Stomach (tissue), 9 donors: ENCODE data around the gene CHKB. TPM values are rescaled to one million over a fixed set of nuclear protein-coding genes. Genes with fewer than 3 reads are reported as not detected.

Experiments
- DNase-seq, 2 donors: peaks; one replicate each; pipeline versions ENCODE4 v3.0.0 to v3.0.0-alpha.2; 2013 to 2019
- H3K27ac ChIP-seq, 5 donors: fragments of 200-600 bp in 4 of 5; sonication (generic) in 4 of 5; one replicate each; pipeline ENCODE4 v1.5.1; 2013 to 2019; ENCODE audit warnings: mild to moderate bottlenecking in 1 of 5, moderate library complexity in 1 of 5
- H3K27me3 ChIP-seq, 3 donors: fragments of 200-600 bp; sonication (generic); one replicate each; pipeline ENCODE4 v1.5.1; 2017 to 2019; ENCODE audit warnings: mixed run types in 1 of 3
- H3K36me3 ChIP-seq, 4 donors: fragments of 200-600 bp; sonication (generic); 1 replicate in 3 of 4; 2 replicates in 1 of 4; pipeline ENCODE4 v1.5.1; 2016 to 2019
- H3K4me1 ChIP-seq, 4 donors: fragments of 200-600 bp; sonication (generic); one replicate each; pipeline ENCODE4 v1.5.1; 2016 to 2019
- H3K4me3 ChIP-seq, 4 donors: fragments of 200-600 bp; sonication (generic) in 3 of 4; one replicate each; pipeline ENCODE4 v1.5.1; 2016 to 2019; ENCODE audit warnings: mild to moderate bottlenecking in 1 of 4
- H3K9me3 ChIP-seq, 4 donors: fragments of 200-600 bp; sonication (generic); one replicate each; pipeline ENCODE4 v1.5.1; 2016 to 2019
- EP300 ChIP-seq: sonication (generic); formaldehyde crosslinking; IDR thresholded peaks from one replicate; pipeline ENCODE4 v1.6.1; 2017; ENCODE audit warnings: antibody characterized with exemption
- POLR2A ChIP-seq, 4 donors: fragments of 450-650 bp; IDR thresholded peaks; one replicate each; pipeline ENCODE4 v1.6.1; 2016; ENCODE audit warnings: antibody characterized with exemption in 4 of 4, control low read depth in 2 of 4, mild to moderate bottlenecking in 1 of 4, moderate library complexity in 1 of 4
- POLR2AphosphoS5 ChIP-seq, 3 donors: sonication (generic); formaldehyde crosslinking; IDR thresholded peaks; one replicate each; pipeline ENCODE4 v1.6.1; 2016; ENCODE audit warnings: antibody characterized with exemption in 3 of 3
- WGBS, 5 donors: extraction: QIAGEN DNeasy Blood & Tissue Kit in 3 of 5; methylation state at CpG; one replicate each; pipeline versions ENCODE4 v1.1.5 to v1.1.7; 2013 to 2018; 5-methylcytosine and 5-hydroxymethylcytosine counted together
- intact Hi-C: fragments of 100-400 bp; cut with DNase I; formaldehyde crosslinking; loops from one replicate; pipeline ENCODE4 v1.15.1; 2023; ENCODE audit warnings: low total_unique reads
- polyA plus RNA-seq, 3 donors: library from polyadenylated mRNA; stranded (reverse); fragments of 200-250 nt; gene quantifications; one replicate each; pipeline ENCODE4 v1.2.3, GENCODE V29; 2013
- total RNA-seq, 5 donors: library from RNA; depleted of rRNA; stranded (reverse); fragments of >200 nt; gene quantifications; one replicate each; pipeline versions ENCODE4 v1.1.0 to v1.2.3, GENCODE V29; 2014 to 2016
- TF ChIP-seq, protein P1 (sequence below), 7 experiments: fragments of 450-650 bp in 4 of 7; fragments of 200-600 bp in 3 of 7; sonication (generic) in 3 of 7; IDR thresholded peaks; one replicate each; pipeline ENCODE4 v1.5.1; 2016 to 2019; ENCODE audit warnings: antibody characterized with exemption in 7 of 7, control low read depth in 2 of 7, mild to moderate bottlenecking in 1 of 7
- donor health status: healthy with polysubstance abuse.
- donor health status: Bipolar disorder and iron deficiency.
- donor health status: healthy.

Gene CHKB
- total and polyA plus RNA-seq, 8 donors, result 31.9 to 283 (median 118) TPM

GRCh38 chr22:50612528-50613221 is 30.0 kb upstream of the CHKB start:
- TF ChIP-seq EP300 (no peak), POLR2A (IDR thresholded peaks at IDR 0.05) (no peak), POLR2AphosphoS5 (IDR thresholded peaks at IDR 0.05) (no peak)
- TF ChIP-seq, protein P1, sequence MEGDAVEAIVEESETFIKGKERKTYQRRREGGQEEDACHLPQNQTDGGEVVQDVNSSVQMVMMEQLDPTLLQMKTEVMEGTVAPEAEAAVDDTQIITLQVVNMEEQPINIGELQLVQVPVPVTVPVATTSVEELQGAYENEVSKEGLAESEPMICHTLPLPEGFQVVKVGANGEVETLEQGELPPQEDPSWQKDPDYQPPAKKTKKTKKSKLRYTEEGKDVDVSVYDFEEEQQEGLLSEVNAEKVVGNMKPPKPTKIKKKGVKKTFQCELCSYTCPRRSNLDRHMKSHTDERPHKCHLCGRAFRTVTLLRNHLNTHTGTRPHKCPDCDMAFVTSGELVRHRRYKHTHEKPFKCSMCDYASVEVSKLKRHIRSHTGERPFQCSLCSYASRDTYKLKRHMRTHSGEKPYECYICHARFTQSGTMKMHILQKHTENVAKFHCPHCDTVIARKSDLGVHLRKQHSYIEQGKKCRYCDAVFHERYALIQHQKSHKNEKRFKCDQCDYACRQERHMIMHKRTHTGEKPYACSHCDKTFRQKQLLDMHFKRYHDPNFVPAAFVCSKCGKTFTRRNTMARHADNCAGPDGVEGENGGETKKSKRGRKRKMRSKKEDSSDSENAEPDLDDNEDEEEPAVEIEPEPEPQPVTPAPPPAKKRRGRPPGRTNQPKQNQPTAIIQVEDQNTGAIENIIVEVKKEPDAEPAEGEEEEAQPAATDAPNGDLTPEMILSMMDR (IDR thresholded peaks at IDR 0.05), result no peak
- H3K9me3 ChIP-seq, result no peaks in the 10 kb centered on the region
- H3K27me3 ChIP-seq, result peaks cover 0 to 65% (median 0%) of the 10 kb centered on the region in 3 donors
- no peaks in the 10 kb centered on the region for H3K36me3 ChIP-seq
- DNase-seq, result peak in 1 of 2 donors; percentile 62
- intact Hi-C loops, result loop anchor here (10.0 kb wide), 1 partner anchor 58 kb away; no protein-coding TSS in a partner anchor
- H3K27ac ChIP-seq, result peak overlapping the region; percentile 74 to 85 (median 81)
- peaks cover 6 to 15% (median 11%) of the 10 kb centered on the region in 4 donors for H3K4me1 ChIP-seq
- 26 to 46% (median 34%) methylated on average over 21 to 31 of the region's 31 CpGs for WGBS, 5 donors
- no peak overlapping the region for H3K4me3 ChIP-seq

- intact Hi-C loops, result loop anchor here (10.0 kb wide), 1 partner anchor 57 kb away; no protein-coding TSS in a partner anchor
- peak overlapping the region in 2 of 5 donors; percentile 81 to 84 for H3K27ac ChIP-seq
- no peak for TF ChIP-seq POLR2AphosphoS5 (IDR thresholded peaks at IDR 0.05)
- no peak for TF ChIP-seq POLR2A (IDR thresholded peaks at IDR 0.05)
- TF ChIP-seq, protein P1 (IDR thresholded peaks at IDR 0.05), result no peak
- TF ChIP-seq EP300, result no peak
Observed at GRCh38 chr22:50612168-50612527, 29.5 kb upstream of the CHKB start.

GRCh38 chr22:50611341-50612060 is 28.9 kb upstream of the CHKB start:
- TF ChIP-seq, protein P1 (IDR thresholded peaks at IDR 0.05), result no peak
- TF ChIP-seq EP300 (no peak), POLR2A (IDR thresholded peaks at IDR 0.05) (no peak), POLR2AphosphoS5 (IDR thresholded peaks at IDR 0.05) (no peak)
- intact Hi-C loops, result loop anchor here (10.0 kb wide), 1 partner anchor 57 kb away; no protein-coding TSS in a partner anchor
- 92 to 96% (median 94%) methylated on average over 18 to 26 of the region's 26 CpGs for WGBS, 5 donors
- DNase-seq, result no peak
- Histone ChIP-seq H3K27ac (no peak overlapping the region), H3K4me3 (no peak overlapping the region), H3K4me1 (peaks cover 6 to 15% (median 11%) of the 10 kb centered on the region in 4 donors), H3K9me3 (no peaks in the 10 kb centered on the region), H3K27me3 (peaks cover 0 to 76% (median 5%) of the 10 kb centered on the region in 3 donors), H3K36me3 (no peaks in the 10 kb centered on the region)

More at GRCh38 chr22:50612168-50612527, 29.5 kb upstream of the CHKB start:
- Histone ChIP-seq H3K9me3 (no peaks in the 10 kb centered on the region), H3K27me3 (peaks cover 0 to 70% (median 0%) of the 10 kb centered on the region in 3 donors), H3K4me1 (peaks cover 6 to 15% (median 11%) of the 10 kb centered on the region in 4 donors), H3K4me3 (no peak overlapping the region), H3K36me3 (no peaks in the 10 kb centered on the region)
- 30 to 43% (median 39%) methylated on average over 6 of the region's 6 CpGs for WGBS, 5 donors
- DNase-seq, result no peak

DNA sequence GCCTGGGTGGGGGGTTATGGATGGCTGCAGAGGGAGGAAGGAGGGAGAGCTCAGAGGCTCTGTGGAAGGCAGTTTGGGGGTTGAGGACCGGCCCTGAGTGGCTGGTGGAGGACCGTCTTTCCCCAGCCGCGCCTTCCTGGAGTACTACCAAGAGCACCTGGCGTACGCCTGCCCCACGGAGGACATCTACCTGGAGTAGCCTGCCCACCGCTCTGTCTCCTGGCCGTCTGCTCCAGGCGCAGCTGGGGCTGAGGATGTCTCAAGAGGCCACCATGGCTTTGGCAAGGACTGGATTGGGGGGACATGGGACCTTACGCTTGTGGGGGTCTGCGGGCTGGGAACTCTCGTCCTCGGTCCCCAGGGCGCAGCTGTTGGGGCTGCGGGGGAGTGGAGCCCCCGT is 27.9 kb upstream of the CHKB start:
- Histone ChIP-seq H3K9me3 (no peaks in the 10 kb centered on the region), H3K27ac (no peak overlapping the region), H3K4me1 (peaks cover 6 to 15% (median 11%) of the 10 kb centered on the region in 4 donors), H3K4me3 (no peak overlapping the region), H3K27me3 (peaks cover 0 to 83% (median 5%) of the 10 kb centered on the region in 3 donors), H3K36me3 (no peaks in the 10 kb centered on the region)
- intact Hi-C loops, result loop anchor here (10.0 kb wide), 1 partner anchor 56 kb away; no protein-coding TSS in a partner anchor
- no peak for TF ChIP-seq POLR2A (IDR thresholded peaks at IDR 0.05)
- no peak for DNase-seq
- 84 to 88% (median 87%) methylated on average over 17 of the region's 17 CpGs for WGBS, 5 donors
